Activated gamma-delta T cell treated with Interleukin-2 at 50 U/mL for 16 hours (primary cell): Measurements from ENCODE around the gene PPP1R37.

ENCODE experiments used
- DNase-seq: peaks from one replicate; pipeline ENCODE4 v3.0.0-alpha.2; 2020

Gene PPP1R37

DNA sequence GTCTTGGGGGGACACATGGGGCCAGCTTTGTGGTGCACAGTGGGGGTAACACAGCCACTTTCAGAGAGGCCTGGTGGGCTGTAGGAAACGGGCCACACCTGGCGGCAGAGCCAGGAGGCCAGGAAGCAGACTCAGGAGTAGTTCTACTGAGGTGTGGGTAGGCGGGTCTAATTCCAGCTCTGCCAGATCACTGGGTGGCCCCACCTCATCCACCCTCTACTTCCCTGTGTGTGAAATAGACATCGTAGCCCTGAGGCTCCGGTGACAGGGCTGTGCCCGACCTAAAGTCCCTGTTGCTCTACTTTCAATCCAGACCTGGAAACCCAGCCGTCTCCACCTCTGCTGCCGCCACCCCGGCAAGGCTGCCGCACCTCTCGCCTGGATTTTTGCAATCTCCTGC is 63.8 kb downstream of the PPP1R37 start:
- DNase-seq: no peak

DNA sequence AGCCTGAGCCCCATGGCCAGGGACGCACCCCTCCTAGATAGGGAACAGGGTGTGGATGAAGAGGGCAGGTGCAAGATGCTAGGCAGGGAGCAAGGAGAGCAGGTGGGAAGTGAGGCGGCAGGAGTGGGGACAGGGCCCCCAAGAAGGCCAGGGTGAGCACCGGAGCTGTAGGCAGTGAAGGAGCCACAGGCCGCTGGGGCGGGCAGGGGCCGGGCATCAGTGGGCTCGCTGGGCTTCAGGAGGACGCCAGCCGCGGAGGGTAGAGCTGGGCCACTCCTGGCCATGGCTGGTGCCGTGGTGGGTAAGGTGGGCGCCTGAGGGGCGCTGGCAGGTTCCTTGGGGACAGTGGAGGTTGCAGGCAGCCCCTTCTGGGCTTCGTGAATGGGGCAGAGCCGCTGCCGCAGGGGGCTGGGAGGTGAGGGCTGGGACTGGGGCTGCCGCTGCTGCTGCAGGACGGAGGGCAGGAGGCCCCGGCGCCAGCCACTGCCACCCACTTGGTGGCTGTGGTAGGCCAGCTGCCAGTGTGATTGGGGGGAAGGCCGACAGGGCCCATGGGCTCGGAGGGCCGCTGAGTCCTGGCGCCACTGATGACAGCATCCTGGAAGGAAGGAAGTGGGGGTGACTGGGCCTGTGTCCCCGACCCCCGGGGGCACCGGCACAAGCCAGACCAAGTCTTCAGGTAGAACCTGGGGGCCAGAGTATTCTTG is 65.7 kb downstream of the PPP1R37 start:
- no peak for DNase-seq

DNA sequence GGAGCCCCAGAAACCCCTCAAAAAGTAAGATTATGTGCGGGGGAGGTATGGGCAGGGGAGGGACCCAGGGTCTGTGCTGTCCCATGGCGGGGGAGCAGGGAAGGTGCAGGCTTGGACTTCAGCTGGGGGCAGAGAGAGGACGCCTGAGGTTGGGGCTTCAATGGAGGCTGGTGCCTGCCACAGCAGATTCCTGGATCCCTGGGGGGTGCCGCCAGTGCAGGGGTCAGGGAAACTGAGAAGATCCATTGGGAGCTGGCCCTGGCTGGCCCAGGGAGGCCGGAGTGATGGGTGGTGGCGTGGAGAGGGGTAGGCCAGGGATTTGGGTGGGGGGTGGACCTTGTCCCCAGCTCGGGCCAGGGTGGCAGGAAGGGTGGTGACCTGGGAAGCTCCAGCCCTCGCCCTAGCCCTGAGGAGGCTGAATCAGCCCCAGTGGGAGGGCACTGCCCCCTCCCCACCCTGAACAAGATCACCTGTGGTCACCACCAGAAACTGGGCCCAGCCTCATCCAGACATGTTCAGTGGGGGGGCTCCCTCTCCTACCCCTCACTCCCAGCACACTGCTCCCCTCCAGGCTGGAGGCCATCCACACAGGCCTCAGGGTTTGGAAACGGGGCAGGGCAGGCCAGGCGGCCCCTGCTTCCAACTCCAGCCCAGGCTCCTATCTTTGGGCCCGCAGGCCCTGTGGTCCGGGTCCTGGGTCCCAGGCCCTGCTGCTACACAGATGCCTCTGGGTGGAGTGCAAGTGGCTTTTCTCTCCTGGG is 66.4 kb downstream of the PPP1R37 start:
- DNase-seq: no peak

DNA sequence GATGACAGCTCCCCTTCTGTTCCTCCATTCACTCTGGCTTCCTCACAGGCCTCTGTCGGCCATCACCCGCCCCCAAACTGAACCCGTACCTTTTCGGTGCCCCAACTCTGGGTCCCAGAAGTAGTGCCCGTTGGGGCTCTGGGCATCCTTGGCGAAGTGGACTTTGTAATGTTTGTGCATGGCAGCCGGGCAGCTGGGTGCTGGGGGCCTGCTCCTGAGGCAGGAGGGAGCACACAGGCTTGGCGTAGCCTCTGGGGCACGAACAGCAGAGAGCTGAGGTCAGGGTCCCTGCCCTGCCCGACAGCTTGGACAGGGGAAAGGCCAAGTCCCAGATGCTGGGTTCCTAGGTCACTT is 67.0 kb downstream of the PPP1R37 start:
- no peak for DNase-seq

- DNase-seq: no peak
These were observed 68.1 kb downstream of the PPP1R37 start, which contains the start of gene NKPD1 for GRCh38 chr19:45160870-45161737. NKPD1 (minus strand) TSS chr19:45160982; CDS start chr19:45160150, 832 bp downstream.

GRCh38 chr19:45161738-45162607 is 69.0 kb downstream of the PPP1R37 start:
- DNase-seq: no peak

DNA sequence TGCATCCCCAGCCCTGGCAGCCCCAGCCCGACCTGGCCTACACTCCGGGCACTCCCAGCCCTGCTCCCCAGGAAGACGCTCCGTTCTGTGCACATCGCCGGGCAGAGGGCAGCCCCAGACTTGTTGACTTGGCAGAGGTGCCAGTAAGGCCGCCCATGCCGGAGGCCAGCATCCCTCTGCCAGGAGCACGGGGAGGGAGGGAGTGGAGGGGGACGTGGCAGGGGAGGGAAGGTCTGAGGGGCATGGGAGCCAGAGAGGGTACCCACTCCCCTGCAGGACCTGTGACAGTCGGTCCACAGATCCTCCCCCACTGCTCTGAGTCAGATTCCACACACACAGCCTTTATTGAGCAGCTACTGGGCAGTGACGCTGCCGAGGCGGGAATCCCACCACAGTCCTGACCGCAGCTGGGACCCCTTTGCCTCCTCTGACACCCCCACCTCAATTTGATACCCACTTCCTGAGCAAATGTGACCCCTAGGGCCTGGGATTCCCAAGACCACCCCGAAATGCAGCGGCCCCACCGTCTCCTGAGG is 69.7 kb downstream of the PPP1R37 start:
- no peak for DNase-seq

DNA sequence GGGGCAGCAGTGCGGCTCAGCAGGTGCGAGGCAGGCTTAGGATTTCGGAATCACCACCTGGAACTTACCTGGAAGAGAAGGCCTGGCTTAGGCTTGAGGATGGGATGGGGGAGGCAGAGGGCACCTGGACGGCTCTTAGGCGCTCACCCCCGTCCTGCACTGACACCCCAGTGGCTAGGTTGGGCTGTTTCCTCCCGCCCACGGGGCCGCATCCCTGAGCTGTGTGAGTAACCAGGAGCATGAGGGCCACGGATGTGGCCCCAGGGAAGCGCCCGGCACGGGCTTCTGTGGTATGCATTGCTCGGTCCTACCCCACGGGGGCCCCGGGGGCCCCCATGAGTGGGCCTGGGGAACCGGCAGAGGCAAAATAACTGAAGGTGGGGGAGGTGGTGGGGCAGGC is 70.2 kb downstream of the PPP1R37 start:
- no peak for DNase-seq

- no peak for DNase-seq
These were observed 70.9 kb downstream of the PPP1R37 start for GRCh38 chr19:45163751-45164460.

GRCh38 chr19:45164577-45165335 is 71.8 kb downstream of the PPP1R37 start:
- DNase-seq: no peak

DNA sequence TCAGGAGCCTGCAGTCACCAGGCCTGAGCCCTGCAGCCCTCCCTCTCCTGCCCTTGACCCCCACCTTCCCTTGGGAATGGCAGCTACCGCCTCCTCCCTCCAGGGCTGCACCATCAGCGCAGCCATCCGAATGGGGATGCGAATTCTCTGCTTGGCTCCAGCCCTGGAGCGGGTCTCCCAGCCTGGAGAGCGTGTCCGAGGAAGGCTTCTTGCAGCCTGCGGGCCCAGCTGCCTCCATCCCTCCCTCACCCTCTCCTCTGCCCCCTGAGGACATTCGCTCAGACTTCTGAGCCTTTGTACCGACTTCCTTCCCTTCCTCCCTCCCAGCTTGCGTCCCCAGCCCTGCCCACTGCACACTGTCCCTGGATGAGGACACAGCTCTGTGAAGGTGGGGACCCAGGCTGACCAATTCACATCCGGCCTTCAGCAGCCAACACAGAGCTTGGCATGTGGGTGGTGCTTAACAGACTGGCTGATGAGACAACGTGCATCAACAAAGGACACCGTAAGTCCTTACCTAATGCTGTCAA is 73.8 kb downstream of the PPP1R37 start:
- DNase-seq: no peak

DNA sequence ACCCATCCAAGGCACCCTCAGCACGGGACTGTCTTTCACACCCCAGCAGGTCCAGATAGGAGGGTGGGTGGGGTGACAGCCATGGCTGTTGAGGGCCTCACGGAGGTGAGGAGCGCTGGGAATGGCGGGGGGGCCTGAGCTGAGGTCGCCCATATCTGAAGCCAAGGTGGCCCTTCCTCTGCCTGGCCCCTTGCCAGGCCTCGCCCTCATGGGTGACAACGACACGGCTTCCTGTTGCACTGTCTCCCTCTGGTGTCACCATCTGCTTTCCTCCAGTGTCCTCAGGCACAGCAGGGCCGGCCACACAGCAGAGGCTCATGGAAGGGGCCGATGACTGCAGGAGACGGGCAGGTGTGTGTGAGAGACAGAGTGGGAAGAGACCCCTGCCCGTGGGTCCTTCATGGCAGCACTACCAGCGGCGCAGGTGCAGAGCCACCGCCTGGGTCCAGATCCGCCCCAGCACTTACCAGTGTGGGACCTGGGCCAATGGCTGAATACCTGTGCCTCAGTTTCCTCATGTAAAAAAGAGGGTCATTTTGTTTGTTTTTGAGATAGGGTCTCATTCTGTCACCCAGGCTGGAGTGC is 75.9 kb downstream of the PPP1R37 start:
- DNase-seq: no peak

DNA sequence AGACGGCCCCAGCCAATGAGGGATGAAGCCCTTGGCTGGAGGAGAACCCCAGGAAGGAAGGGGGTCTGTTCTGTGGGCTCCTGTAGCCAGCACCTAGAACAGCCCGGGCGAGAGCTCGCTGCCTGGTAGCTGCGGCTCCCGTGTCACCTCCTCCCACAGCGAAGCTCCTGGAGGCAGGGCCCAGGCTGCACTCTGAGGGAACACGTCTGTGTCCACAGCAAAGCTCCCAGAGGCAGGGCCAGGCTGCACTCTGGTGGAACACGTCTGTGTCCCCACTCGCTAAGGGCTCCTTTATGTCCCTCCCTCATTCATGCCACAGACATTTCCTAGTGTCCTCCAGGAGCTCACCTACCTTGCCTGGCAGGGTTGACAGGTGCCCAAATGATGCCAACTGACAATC is 76.6 kb downstream of the PPP1R37 start:
- DNase-seq: no peak

- no peak for DNase-seq
These were observed 77.4 kb downstream of the PPP1R37 start for GRCh38 chr19:45170146-45171106.

- peak; percentile 37 for DNase-seq
These were observed 78.2 kb downstream of the PPP1R37 start for GRCh38 chr19:45171211-45171623.

DNA sequence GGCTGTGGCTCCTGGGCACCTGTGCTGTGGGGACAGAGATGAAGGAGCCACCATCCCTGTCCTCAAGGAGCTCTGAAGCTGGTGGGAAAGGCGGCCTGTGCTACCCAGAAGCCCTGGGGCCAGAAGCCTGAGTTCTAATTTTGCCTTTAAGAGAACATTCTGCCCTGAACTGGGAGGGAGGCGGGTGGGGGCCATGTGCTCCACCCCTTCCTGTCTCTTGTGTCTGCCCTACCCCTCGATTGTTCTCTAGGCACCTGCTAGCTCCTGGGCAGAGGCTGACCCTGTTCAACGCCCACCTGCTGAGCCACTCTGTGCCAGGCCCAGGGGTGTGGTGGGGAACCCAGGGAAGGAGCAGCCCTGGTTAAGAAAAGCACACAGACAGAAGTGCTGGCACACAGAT is 79.2 kb downstream of the PPP1R37 start:
- peak; percentile 28 for DNase-seq

- DNase-seq: no peak
These were observed 79.7 kb downstream of the PPP1R37 start for GRCh38 chr19:45172611-45173208.

GRCh38 chr19:45173816-45174215 is 80.8 kb downstream of the PPP1R37 start:
- no peak for DNase-seq
